ENCODE data around the gene EMX1. TPM values are rescaled to one million over a fixed set of nuclear protein-coding genes. Genes with fewer than 3 reads are reported as not detected.

The EMX1 gene
- total and polyA plus RNA-seq, 2 of the 13 experiments (the other 11 are each of a cell fraction or from before 2014, with no cell fraction given) = 0.62 to 4.9 TPM

DNA sequence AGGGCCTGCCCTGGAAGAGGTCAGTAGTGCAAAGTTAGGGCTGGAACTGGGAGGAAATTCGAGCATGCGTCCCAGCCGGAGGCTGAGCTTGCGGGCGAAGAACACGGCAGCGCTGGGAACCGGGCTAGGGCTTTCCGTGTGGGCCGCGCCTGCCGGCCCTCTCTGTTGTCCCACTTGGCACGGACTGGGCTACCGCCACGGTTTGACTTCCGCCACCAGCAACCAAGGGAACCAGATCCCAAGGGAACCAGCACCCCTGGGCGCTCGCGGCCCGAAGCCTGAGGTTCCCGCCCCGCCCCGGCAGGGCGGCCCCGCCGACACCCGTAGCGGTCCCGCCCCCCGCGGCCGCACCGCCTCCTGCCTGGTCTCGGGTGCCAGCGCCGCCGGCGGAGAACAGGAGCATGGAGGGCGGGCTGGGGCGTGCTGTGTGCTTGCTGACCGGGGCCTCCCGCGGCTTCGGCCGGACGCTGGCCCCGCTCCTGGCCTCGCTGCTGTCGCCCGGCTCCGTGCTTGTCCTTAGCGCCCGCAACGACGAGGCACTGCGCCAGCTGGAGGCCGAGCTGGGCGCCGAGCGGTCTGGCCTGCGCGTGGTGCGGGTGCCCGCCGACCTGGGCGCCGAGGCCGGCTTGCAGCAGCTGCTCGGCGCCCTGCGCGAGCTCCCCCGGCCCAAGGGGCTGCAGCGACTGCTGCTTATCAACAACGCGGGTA lies 30.1 kb upstream of the EMX1 start, which contains the start of gene SPR (continued):
- no peak for TF ChIP-seq ZNF703 (CRISPR knock-in tag; IDR thresholded peaks at IDR 0.05; ENCODE audit: borderline replicate concordance)
- TF ChIP-seq ZNF326 (CRISPR knock-in tag; IDR thresholded peaks at IDR 0.05; ENCODE audit: borderline replicate concordance) = no peak
- no peak for TF ChIP-seq ZSCAN9 (CRISPR knock-in tag; IDR thresholded peaks at IDR 0.05; ENCODE audit: borderline replicate concordance)
- peak; percentile 76 for TF ChIP-seq SPEN (CRISPR knock-in tag; IDR thresholded peaks at IDR 0.05; ENCODE audit: low read depth)
- no peak for TF ChIP-seq ZNF615 (CRISPR knock-in tag; IDR thresholded peaks at IDR 0.05; ENCODE audit: borderline replicate concordance)
- peak; percentile 34; the same call in 1 of the 2 replicates for TF ChIP-seq ZNF263 (CRISPR knock-in tag; IDR thresholded peaks at IDR 0.05)
- no peak for TF ChIP-seq MBNL3 (CRISPR knock-in tag; conservative IDR thresholded peaks at IDR 0.05)
- TF ChIP-seq SOX6 (IDR thresholded peaks at IDR 0.05) = no peak
- TF ChIP-seq SOX6 (CRISPR knock-in tag; IDR thresholded peaks at IDR 0.05) = no peak
- no peak for TF ChIP-seq ATF1 (CRISPR knock-in tag; IDR thresholded peaks at IDR 0.05)
- no peak; the same call in 1 of the 2 replicates for TF ChIP-seq MEIS1 (CRISPR knock-in tag; IDR thresholded peaks at IDR 0.05; ENCODE audit: borderline replicate concordance)
- no peak for TF ChIP-seq EP300 (IDR thresholded peaks at IDR 0.05; ENCODE audit: low read depth in 2 of 2, low read length in 2 of 2)
- TF ChIP-seq EP300 (CRISPR knock-in tag; IDR thresholded peaks at IDR 0.05; ENCODE audit: borderline replicate concordance) = no peak
- TF ChIP-seq REPIN1 (CRISPR knock-in tag; IDR thresholded peaks at IDR 0.05; ENCODE audit: borderline replicate concordance, low read depth) = peak; percentile 15; the same call in 1 of the 2 replicates
- no peak for TF ChIP-seq ZNF670 (CRISPR knock-in tag; IDR thresholded peaks at IDR 0.05; ENCODE audit: borderline replicate concordance)
- TF ChIP-seq IRX3 (CRISPR knock-in tag; IDR thresholded peaks at IDR 0.05; ENCODE audit: borderline replicate concordance, low read depth) = peak; percentile 70; the same call in 1 of the 2 replicates
- TF ChIP-seq MEF2D (CRISPR knock-in tag; IDR thresholded peaks at IDR 0.05) = no peak
- TF ChIP-seq HOXA5 (CRISPR knock-in tag; IDR thresholded peaks at IDR 0.05) = no peak
- TF ChIP-seq, protein P1, sequence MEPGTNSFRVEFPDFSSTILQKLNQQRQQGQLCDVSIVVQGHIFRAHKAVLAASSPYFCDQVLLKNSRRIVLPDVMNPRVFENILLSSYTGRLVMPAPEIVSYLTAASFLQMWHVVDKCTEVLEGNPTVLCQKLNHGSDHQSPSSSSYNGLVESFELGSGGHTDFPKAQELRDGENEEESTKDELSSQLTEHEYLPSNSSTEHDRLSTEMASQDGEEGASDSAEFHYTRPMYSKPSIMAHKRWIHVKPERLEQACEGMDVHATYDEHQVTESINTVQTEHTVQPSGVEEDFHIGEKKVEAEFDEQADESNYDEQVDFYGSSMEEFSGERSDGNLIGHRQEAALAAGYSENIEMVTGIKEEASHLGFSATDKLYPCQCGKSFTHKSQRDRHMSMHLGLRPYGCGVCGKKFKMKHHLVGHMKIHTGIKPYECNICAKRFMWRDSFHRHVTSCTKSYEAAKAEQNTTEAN (CRISPR knock-in tag; conservative IDR thresholded peaks at IDR 0.05) = peak; percentile 30; the same call in 1 of the 2 replicates
- no peak for TF ChIP-seq MTF1 (CRISPR knock-in tag; IDR thresholded peaks at IDR 0.05)
- peak; percentile 83 for TF ChIP-seq ZNF556 (CRISPR knock-in tag; IDR thresholded peaks at IDR 0.05; ENCODE audit: borderline replicate concordance)
- TF ChIP-seq JDP2 (CRISPR knock-in tag; IDR thresholded peaks at IDR 0.05; ENCODE audit: borderline replicate concordance) = peak; percentile 85; the same call in 1 of the 2 replicates
- TF ChIP-seq NPAS2 (CRISPR knock-in tag; IDR thresholded peaks at IDR 0.05; ENCODE audit: borderline replicate concordance) = no peak
- TF ChIP-seq ZMYM2 (CRISPR knock-in tag; IDR thresholded peaks at IDR 0.05) = no peak
- TF ChIP-seq RBAK (CRISPR knock-in tag; IDR thresholded peaks at IDR 0.05) = no peak
- TF ChIP-seq PRPF4 (IDR thresholded peaks at IDR 0.05; ENCODE audit: low read depth, low read length, poor library complexity, severe bottlenecking) = no peak
- TF ChIP-seq RAD21 (CRISPR knock-in tag; IDR thresholded peaks at IDR 0.05) = no peak; the same call in 1 of the 2 replicates
- no peak for TF ChIP-seq ARNT2 (CRISPR knock-in tag; IDR thresholded peaks at IDR 0.05; ENCODE audit: low read depth)
- TF ChIP-seq ADNP (CRISPR knock-in tag; IDR thresholded peaks at IDR 0.05) = no peak
- TF ChIP-seq PCBP1 (IDR thresholded peaks at IDR 0.05; ENCODE audit: borderline replicate concordance, low read depth, low read length) = no peak
- no peak for TF ChIP-seq ELF4 (CRISPR knock-in tag; IDR thresholded peaks at IDR 0.05; ENCODE audit: borderline replicate concordance)
- no peak for TF ChIP-seq JUNB (CRISPR knock-in tag; IDR thresholded peaks at IDR 0.05; ENCODE audit: borderline replicate concordance)
- TF ChIP-seq ZFP90 (CRISPR knock-in tag; IDR thresholded peaks at IDR 0.05; ENCODE audit: borderline replicate concordance) = peak; percentile 81

Data from HepG2 (cell line).